ENCODE data around the gene FAHD2A.
"Not testable (repeated sequence)": the region's sequence is repeated elsewhere in the genome, so short reads cannot be mapped to it uniquely, and the experiment has no call there.

- TF ChIP-seq CTCF (IDR thresholded peaks at IDR 0.05; ENCODE audit: poor library complexity): peak; percentile 45
- not testable (repeated sequence) for TF ChIP-seq EZH2 (IDR thresholded peaks at IDR 0.05; ENCODE audit: borderline replicate concordance)
Observed at GRCh38 chr2:95403204-95403721, 755 bp downstream of the FAHD2A start.

Data from hepatocyte (in vitro differentiated cells).